HG03066 (cell line): ENCODE data around the gene KLHL18.
"Not testable (repeated sequence)": the region's sequence is repeated elsewhere in the genome, so short reads cannot be mapped to it uniquely, and the experiment has no call there.

Experiments used
- ATAC-seq: cut with Tn5 transposase; IDR thresholded peaks from one replicate; pipeline ENCODE4 v1.9.1; 2021; ENCODE audit warnings: low read depth; ENCODE audit not compliant: unreplicated experiment

The KLHL18 gene

GRCh38 chr3:47282424-47283192, at the start of gene KLHL18, which contains the start of gene KIF9:
KLHL18 (plus strand) TSS chr3:47282944; CDS start chr3:47282966, 22 bp downstream.
KIF9 (minus strand) TSS chr3:47282799; CDS start chr3:47277374, 5,425 bp downstream.
- ATAC-seq = peak; percentile 78

- no peak for ATAC-seq
Measured at GRCh38 chr3:47238017-47238416, 44.7 kb upstream of the KLHL18 start.

DNA sequence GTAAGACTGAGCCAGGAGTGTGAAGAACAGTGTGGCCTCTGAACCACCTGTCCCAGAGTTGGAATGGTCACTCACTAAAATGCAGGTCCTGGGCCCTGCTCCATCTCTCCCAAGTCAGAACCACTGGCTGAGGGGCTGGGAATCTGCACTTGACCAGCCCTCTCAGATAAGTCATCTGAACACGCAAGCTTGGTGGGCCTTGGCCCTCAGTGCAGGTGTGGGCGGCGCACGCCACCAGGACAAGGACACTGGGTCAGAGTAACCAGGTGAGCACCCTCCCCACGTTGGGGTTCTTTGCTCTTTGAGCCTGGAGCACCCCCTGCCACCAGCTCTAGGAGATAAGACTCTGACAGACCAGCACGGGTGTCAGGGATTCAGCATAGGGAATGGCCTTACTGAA, 42.8 kb upstream of the KLHL18 start:
- ATAC-seq = no peak

DNA sequence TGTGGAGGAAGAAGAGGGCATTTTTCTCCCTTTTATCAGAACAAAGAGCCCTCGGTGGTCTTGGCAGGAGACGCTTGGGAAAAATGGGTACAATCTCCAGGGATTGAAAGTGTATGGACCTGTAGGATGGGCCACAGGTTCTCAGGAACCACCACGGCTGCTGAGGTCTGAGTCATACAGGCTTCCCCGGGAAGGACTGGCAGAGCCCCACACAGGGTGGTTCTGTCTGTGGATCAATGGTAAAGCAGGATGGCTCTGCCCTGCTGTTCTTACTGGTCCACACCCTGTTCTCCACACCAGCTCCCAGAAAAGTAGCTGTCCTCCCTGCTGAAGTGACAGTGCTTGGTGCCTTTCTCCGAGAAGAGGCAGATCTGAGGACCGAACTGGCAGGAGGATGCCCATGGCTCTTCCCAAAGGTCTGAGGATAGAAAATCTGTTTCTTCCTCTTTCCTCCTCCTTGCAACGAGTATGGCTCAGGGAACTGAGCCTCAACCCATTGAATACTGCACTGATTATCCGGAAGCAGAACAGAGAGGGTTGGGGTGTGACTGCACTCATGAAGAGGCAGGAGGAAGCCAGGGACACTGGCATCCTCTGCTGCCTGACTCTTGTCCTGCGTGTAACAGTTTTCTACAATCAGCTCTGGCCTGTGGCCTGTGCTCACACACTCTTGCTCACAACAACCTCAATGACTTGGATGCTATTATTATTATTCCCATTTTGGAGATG, 39.2 kb upstream of the KLHL18 start:
- no peak for ATAC-seq

- ATAC-seq = no peak
Measured at GRCh38 chr3:47244531-47245100, 38.1 kb upstream of the KLHL18 start.

DNA sequence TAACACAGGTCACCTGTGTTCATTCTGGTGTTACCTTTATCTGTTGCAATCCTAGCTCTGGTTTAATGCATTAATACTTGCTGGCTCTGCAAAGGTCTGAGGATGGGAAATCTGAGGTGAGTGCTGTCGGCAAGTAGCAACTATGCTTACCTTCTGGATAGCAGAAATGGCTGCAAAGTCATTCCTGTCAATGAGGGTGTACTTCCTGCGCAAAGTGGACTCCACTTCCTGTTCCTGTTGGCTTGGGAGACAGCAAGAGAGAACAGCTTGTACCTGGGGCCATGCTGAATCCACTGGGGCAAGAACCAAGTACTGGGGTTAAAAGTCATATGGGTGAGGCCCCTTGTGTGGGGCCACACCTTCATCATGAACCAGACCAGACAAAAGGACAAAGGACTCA, 37.5 kb upstream of the KLHL18 start:
- ATAC-seq = no peak

DNA sequence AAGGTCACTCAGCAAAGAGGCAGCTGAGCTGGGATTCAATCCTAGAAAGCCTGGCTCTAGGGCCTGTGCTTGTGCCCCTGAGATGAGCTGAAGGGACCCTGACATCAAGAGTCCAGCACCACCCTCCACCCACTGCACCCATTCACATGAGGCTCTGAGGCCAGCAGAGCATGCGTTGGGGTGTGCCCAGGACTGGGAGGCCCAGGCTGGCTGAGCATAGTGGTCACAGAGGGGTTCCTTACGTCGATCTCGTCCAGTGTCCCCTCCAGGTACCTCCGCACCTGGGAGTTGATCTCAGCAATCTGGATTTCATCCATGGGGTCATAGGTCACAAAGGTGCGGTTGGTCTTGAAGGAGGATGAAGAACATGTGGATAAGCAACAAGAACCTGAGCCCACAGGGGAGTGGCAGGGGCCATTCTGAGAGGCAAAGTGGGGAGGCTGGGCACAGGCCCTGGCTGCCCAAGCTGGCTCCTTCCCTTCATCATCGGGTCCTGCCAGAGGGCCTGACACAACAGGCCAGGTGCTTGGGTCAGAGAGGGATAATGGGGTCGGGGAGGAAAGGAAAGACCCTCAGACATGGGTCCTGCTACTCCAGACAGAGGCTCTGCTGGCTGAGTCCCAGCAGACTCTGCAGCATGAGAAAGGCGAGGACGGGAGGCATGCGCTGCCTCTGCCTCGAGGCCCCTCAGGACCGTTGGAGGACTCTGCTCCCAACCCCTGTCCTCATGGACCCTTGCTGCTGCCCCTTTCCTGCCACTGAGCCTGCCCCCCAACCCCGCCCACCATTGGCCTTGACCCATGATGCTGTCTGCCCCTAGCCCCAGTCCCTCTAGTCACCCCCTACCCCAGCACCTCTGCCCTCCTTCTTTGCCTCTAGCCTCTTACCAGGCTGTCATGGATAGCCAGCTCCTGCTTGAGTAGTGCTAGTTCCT, 35.3 kb upstream of the KLHL18 start:
- no peak for ATAC-seq

- ATAC-seq = no peak
Measured at GRCh38 chr3:47250309-47251060, 32.3 kb upstream of the KLHL18 start.

DNA sequence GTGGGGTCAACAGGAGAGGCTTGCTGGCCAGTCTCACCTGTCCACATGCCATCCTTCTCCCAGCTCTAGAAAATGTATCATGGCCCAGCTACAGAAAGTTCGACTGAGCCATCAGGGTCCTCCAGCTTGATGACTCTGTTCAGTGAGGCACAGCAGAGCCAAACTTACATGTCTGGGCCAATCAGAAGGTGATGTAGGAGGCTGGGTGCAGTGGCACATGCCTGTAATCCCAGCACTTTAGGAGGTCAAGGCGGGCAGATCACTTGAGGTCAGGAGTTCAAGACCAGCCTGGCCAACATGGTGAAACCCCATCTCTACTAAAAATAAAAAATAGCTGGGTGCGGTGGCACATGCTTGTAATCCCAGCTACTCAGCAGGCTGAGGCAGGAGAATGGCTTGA, 31.7 kb upstream of the KLHL18 start:
- not testable (repeated sequence) for ATAC-seq

DNA sequence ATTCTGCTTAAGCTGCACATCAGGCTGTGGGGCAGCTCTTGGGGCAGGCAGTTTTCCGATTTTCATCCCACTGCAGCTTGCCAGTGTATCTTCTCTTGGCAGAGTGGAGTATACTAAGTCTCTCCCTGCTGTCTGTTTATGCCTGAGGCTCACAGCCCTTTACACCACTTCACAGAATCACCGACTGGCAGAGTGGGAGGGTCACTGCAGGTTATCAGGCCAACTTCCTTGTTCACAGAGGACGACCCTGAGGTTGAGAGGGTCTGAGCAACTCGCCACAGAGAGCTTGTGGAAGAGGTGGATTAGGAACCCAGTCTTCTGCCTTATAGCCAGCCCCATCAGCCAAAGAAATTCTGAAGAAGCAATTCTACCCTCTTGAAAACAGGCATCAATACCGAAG, 31.1 kb upstream of the KLHL18 start:
- ATAC-seq = no peak

- ATAC-seq = not testable (repeated sequence)
Measured at GRCh38 chr3:47256331-47256730, 26.4 kb upstream of the KLHL18 start.

- ATAC-seq = no peak
Measured at GRCh38 chr3:47259114-47259513, 23.6 kb upstream of the KLHL18 start.

- no peak for ATAC-seq
Measured at GRCh38 chr3:47260605-47261004, 22.1 kb upstream of the KLHL18 start.

DNA sequence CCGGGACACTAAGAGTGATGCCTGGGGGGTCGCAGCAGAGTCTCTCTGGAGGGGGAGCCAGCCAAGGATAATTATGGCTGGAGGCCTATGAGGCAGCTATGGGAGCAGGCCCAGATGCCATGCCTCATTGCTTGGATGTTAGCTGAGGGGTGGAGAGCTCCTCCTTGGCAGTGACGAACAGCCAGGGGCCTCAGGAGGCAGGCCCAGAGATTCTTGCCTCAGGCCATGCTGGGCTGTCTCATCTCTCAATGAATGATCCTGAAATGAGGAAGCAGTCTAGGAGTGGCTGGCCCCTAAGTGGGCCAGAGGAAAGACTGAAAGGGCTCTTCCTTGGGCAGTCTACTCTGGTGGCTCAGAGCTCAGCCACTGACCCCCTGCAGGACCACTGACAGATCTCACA, 21.4 kb upstream of the KLHL18 start:
- ATAC-seq = no peak

DNA sequence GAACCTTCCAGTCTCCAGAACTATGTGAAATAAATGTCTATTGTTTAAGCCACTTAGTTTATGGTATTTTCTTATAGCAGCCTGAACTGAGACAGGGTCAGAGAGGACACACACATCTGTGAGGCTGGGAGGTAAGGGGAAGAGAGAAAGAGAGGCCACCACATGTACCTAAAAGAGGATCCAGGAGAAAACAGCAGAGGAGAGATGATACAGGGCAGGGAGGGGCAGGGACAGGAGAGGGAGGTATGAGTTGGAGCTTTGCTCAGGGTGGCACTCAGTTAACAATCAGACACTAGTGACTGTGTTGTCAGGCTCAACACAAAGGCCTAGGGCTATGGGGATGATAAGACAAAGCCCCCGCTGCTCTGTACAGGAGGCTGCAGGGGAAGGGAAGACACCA, 17.7 kb upstream of the KLHL18 start:
- ATAC-seq = no peak

GRCh38 chr3:47265725-47266428, 16.9 kb upstream of the KLHL18 start:
- ATAC-seq = no peak

- ATAC-seq = no peak
Measured at GRCh38 chr3:47266709-47267489, 15.8 kb upstream of the KLHL18 start.

DNA sequence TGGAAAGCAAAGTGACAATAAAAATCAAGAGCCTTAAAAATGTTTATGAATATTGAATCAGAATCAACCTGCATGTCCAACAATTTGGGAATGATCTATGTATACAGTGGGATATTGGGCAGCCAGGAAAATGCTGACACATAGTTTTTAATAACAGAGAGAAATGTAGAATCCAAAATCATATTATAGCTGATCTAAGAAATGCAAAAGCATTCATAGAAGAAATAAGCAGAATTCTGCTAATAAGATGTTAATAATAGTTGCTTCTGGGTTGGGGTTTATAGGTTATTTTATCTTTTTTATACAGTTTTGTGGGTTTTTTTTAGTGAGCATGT, 15.3 kb upstream of the KLHL18 start:
- no peak for ATAC-seq

GRCh38 chr3:47270526-47270925, 12.2 kb upstream of the KLHL18 start:
- ATAC-seq = no peak
